NT2/D1 (cell line): ENCODE measurements around the gene DDX39A.
"Not testable (repeated sequence)": the region's sequence is repeated elsewhere in the genome, so short reads cannot be mapped to it uniquely, and the experiment has no call there.

Experiments used
- DNase-seq: peaks from one replicate; pipeline ENCODE4 v3.0.0-alpha.2; 2011; ENCODE audit warnings: low read depth, low spot score
- H3K27me3 ChIP-seq: 2 replicates; pipeline ENCODE4 v1.6.0; 2011; ENCODE audit warnings: mild to moderate bottlenecking; ENCODE audit not compliant: insufficient read length, insufficient read depth
- H3K36me3 ChIP-seq: 2 replicates; pipeline ENCODE4 v1.6.1; 2011; ENCODE audit warnings: mild to moderate bottlenecking, low read length, mixed read lengths; ENCODE audit not compliant: insufficient read depth, insufficient read length
- H3K4me1 ChIP-seq: 2 replicates; pipeline ENCODE4 v1.5.1; 2011; ENCODE audit not compliant: insufficient read depth, insufficient read length
- H3K4me3 ChIP-seq: 2 replicates; pipeline ENCODE4 v1.5.1; 2011; ENCODE audit warnings: low read depth; ENCODE audit not compliant: insufficient read length
- H3K9ac ChIP-seq: 2 replicates; pipeline ENCODE4 v1.6.0; 2011; ENCODE audit warnings: low read depth; ENCODE audit not compliant: insufficient read length
- H3K9me3 ChIP-seq: 2 replicates; pipeline ENCODE4 v1.5.1; 2011; ENCODE audit warnings: mild to moderate bottlenecking, low read length; ENCODE audit not compliant: insufficient read depth
- SUZ12 ChIP-seq: IDR thresholded peaks from 2 replicates; pipeline ENCODE4 v1.6.1; 2011; ENCODE audit not compliant: insufficient read length, insufficient read depth; ENCODE audit errors: extremely low read depth
- YY1 ChIP-seq: IDR thresholded peaks from 2 replicates; pipeline ENCODE4 v1.6.1; 2011; ENCODE audit not compliant: insufficient read length, insufficient read depth
- ZNF274 ChIP-seq: IDR thresholded peaks from 2 replicates; pipeline ENCODE4 v1.6.1; 2011; ENCODE audit warnings: mild to moderate bottlenecking, low read depth, low read length

DDX39A gene

GRCh38 chr19:14378890-14379289 lies 40.3 kb downstream of the DDX39A start:
- peaks cover 7% of the 10 kb centered on the region for H3K4me1 ChIP-seq
- no peaks in the 10 kb centered on the region for H3K36me3 ChIP-seq
- no peaks in the 10 kb centered on the region for H3K27me3 ChIP-seq

GRCh38 chr19:14377883-14378328 lies 41.2 kb downstream of the DDX39A start:
- Histone ChIP-seq H3K9ac (peak overlapping the region; percentile 68), H3K4me3 (no peak overlapping the region), H3K27me3 (no peaks in the 10 kb centered on the region), H3K36me3 (no peaks in the 10 kb centered on the region), H3K9me3 (no peaks in the 10 kb centered on the region), H3K4me1 (peaks cover 6% of the 10 kb centered on the region)
- TF ChIP-seq ZNF274, result no peak
- no peak for TF ChIP-seq YY1
- TF ChIP-seq SUZ12, result no peak
- no peak for DNase-seq

More at GRCh38 chr19:14378890-14379289, 40.3 kb downstream of the DDX39A start:
- Histone ChIP-seq H3K9ac (peak overlapping the region; percentile 50), H3K4me3 (no peak overlapping the region), H3K9me3 (no peaks in the 10 kb centered on the region)
- DNase-seq, result no peak
- TF ChIP-seq ZNF274 (no peak), SUZ12 (no peak), YY1 (no peak)

GRCh38 chr19:14375582-14376291 lies 43.4 kb downstream of the DDX39A start:
- Histone ChIP-seq H3K4me1 (peaks cover 8% of the 10 kb centered on the region), H3K27me3 (no peaks in the 10 kb centered on the region), H3K4me3 (no peak overlapping the region), H3K9me3 (no peaks in the 10 kb centered on the region), H3K36me3 (no peaks in the 10 kb centered on the region), H3K9ac (peak overlapping the region; percentile 27)
- no peak for DNase-seq
- TF ChIP-seq ZNF274 (no peak), YY1 (no peak), SUZ12 (no peak)

GRCh38 chr19:14375055-14375581 lies 44.0 kb downstream of the DDX39A start:
- Histone ChIP-seq H3K9me3 (no peaks in the 10 kb centered on the region), H3K4me1 (peaks cover 8% of the 10 kb centered on the region), H3K36me3 (no peaks in the 10 kb centered on the region), H3K4me3 (no peak overlapping the region), H3K9ac (no peak overlapping the region), H3K27me3 (no peaks in the 10 kb centered on the region)
- no peak for TF ChIP-seq ZNF274
- TF ChIP-seq SUZ12, result no peak
- TF ChIP-seq YY1, result no peak
- no peak for DNase-seq

- not testable (repeated sequence) for H3K36me3 ChIP-seq, H3K4me3 ChIP-seq
- H3K4me1 ChIP-seq, result peaks cover 11% of the 10 kb centered on the region
Measured at GRCh38 chr19:14374313-14374712, 44.8 kb downstream of the DDX39A start.

GRCh38 chr19:14372384-14373077 lies 46.6 kb downstream of the DDX39A start:
- not testable (repeated sequence) for H3K36me3 ChIP-seq, DNase-seq, H3K27me3 ChIP-seq, H3K4me3 ChIP-seq, H3K9ac ChIP-seq, H3K4me1 ChIP-seq, H3K9me3 ChIP-seq

More at GRCh38 chr19:14374313-14374712, 44.8 kb downstream of the DDX39A start:
- not testable (repeated sequence) for H3K27me3 ChIP-seq, DNase-seq, H3K9ac ChIP-seq, H3K9me3 ChIP-seq

GRCh38 chr19:14371301-14371821 lies 47.8 kb downstream of the DDX39A start:
- TF ChIP-seq YY1 (no peak), SUZ12 (no peak), ZNF274 (no peak)
- Histone ChIP-seq H3K9ac (no peak overlapping the region), H3K9me3 (no peaks in the 10 kb centered on the region), H3K4me3 (no peak overlapping the region), H3K4me1 (peaks cover 9% of the 10 kb centered on the region), H3K27me3 (no peaks in the 10 kb centered on the region), H3K36me3 (no peaks in the 10 kb centered on the region)
- no peak for DNase-seq
